ENCODE data around the gene STK16. TPM values are rescaled to one million over a fixed set of nuclear protein-coding genes. Genes with fewer than 3 reads are reported as not detected.
A peak's percentile ranks its signal among the peaks of the same experiment; 100 is the strongest.

STK16 gene
- total and polyA plus RNA-seq, 4 donors, result 5.8 to 44.3 (median 23.7) TPM

- DNase-seq (ENCODE audit: low spot score), result no peak
- WGBS, result 31% methylated on average over 5 of the region's 5 CpGs
- peak; percentile 45 to 65 for TF ChIP-seq RXRA (IDR thresholded peaks at IDR 0.05)
- TF ChIP-seq SP1 (IDR thresholded peaks at IDR 0.05), result peak; percentile 43
- TF ChIP-seq HNF4G (IDR thresholded peaks at IDR 0.05), result peak; percentile 27
- no peak for TF ChIP-seq FOXA2 (IDR thresholded peaks at IDR 0.05)
- TF ChIP-seq YY1 (IDR thresholded peaks at IDR 0.05), result no peak
- TF ChIP-seq EGR1 (IDR thresholded peaks at IDR 0.05; ENCODE audit: low read depth in 2 of 2), result no peak
- peak; percentile 58 to 63 for TF ChIP-seq HNF4A (conservative IDR thresholded peaks at IDR 0.05)
- Histone ChIP-seq H3K9ac (ENCODE audit: low read depth in 1 of 2, low read length in 2 of 2) (no peak overlapping the region), H3K36me3 (ENCODE audit: control insufficient read depth in 4 of 4, insufficient read depth in 3 of 4, low read depth in 1 of 4, low read length in 3 of 4) (no peaks in the 10 kb centered on the region), H3K4me3 (ENCODE audit: low read depth in 1 of 3, low read length in 3 of 3) (no peak overlapping the region), H3K27me3 (ENCODE audit: control insufficient read depth in 4 of 4, insufficient read depth in 4 of 4, low read length in 3 of 4) (no peaks in the 10 kb centered on the region), H3K9me3 (ENCODE audit: control insufficient read depth in 4 of 4, low read length in 3 of 4) (no peaks in the 10 kb centered on the region), H3K4me1 (ENCODE audit: control insufficient read depth in 4 of 4, insufficient read depth in 4 of 4, low read length in 3 of 4) (peaks cover 6 to 16% (median 12%) of the 10 kb centered on the region in 4 donors), H3K27ac (ENCODE audit: low read depth in 1 of 2, low read length in 2 of 2) (no peak overlapping the region)
Observed at GRCh38 chr2:219270055-219270372, 24.7 kb downstream of the STK16 start.

- TF ChIP-seq RXRA (IDR thresholded peaks at IDR 0.05) (no peak), MAX (IDR thresholded peaks at IDR 0.05) (no peak), REST (IDR thresholded peaks at IDR 0.05) (no peak), SP1 (IDR thresholded peaks at IDR 0.05) (no peak), FOXA2 (IDR thresholded peaks at IDR 0.05) (no peak), FOXA1 (IDR thresholded peaks at IDR 0.05) (no peak), ATF3 (IDR thresholded peaks at IDR 0.05) (no peak), EGR1 (IDR thresholded peaks at IDR 0.05; ENCODE audit: low read depth in 2 of 2) (no peak), RAD21 (IDR thresholded peaks at IDR 0.05) (no peak), CTCF (IDR thresholded peaks at IDR 0.05; ENCODE audit: low read depth, low read length, missing input control) (no peak), JUND (IDR thresholded peaks at IDR 0.05) (no peak), HNF4A (conservative IDR thresholded peaks at IDR 0.05) (no peak), GABPA (IDR thresholded peaks at IDR 0.05 in 1 of 2, conservative IDR thresholded peaks at IDR 0.05 in 1 of 2) (no peak), ZBTB33 (IDR thresholded peaks at IDR 0.05) (no peak), HNF4G (IDR thresholded peaks at IDR 0.05) (no peak), TAF1 (conservative IDR thresholded peaks at IDR 0.05) (no peak), NR2F2 (IDR thresholded peaks at IDR 0.05) (no peak), YY1 (IDR thresholded peaks at IDR 0.05) (no peak)
- no peak overlapping the region for H3K27ac ChIP-seq (ENCODE audit: low read depth in 1 of 2, low read length in 2 of 2)
- DNase-seq (ENCODE audit: low spot score), result no peak
- no peaks in the 10 kb centered on the region for H3K9me3 ChIP-seq (ENCODE audit: control insufficient read depth in 4 of 4, low read length in 3 of 4)
- no peaks in the 10 kb centered on the region for H3K36me3 ChIP-seq (ENCODE audit: control insufficient read depth in 4 of 4, insufficient read depth in 3 of 4, low read depth in 1 of 4, low read length in 3 of 4)
- no peak overlapping the region for H3K9ac ChIP-seq (ENCODE audit: low read depth in 1 of 2, low read length in 2 of 2)
- peaks cover 6 to 16% (median 12%) of the 10 kb centered on the region in 4 donors for H3K4me1 ChIP-seq (ENCODE audit: control insufficient read depth in 4 of 4, insufficient read depth in 4 of 4, low read length in 3 of 4)
- no peak overlapping the region for H3K4me3 ChIP-seq (ENCODE audit: low read depth in 1 of 3, low read length in 3 of 3)
- no peaks in the 10 kb centered on the region for H3K27me3 ChIP-seq (ENCODE audit: control insufficient read depth in 4 of 4, insufficient read depth in 4 of 4, low read length in 3 of 4)
- 85% methylated on average over 2 of the region's 2 CpGs for WGBS
Observed at GRCh38 chr2:219271021-219271420, 25.7 kb downstream of the STK16 start.

Measured in liver (tissue), 9 donors.